ENCODE measurements around the gene SOSTDC1.

The SOSTDC1 gene

GRCh38 chr7:16428182-16428581 is 37.4 kb downstream of the SOSTDC1 start:
- no peak overlapping the region for H2AFZ ChIP-seq (ENCODE audit: low read length)
- H3F3A ChIP-seq (ENCODE audit: insufficient read depth, low read length) = no peaks in the 10 kb centered on the region
- no peak overlapping the region for H3K9ac ChIP-seq (ENCODE audit: low read length)
- H3K9me2 ChIP-seq (replicated peaks; ENCODE audit: insufficient read depth, low read length) = no peaks in the 10 kb centered on the region
- H3K4me3 ChIP-seq (ENCODE audit: low read length) = no peak overlapping the region
- H3K27me3 ChIP-seq (replicated peaks; ENCODE audit: insufficient read depth, low read length) = no peaks in the 10 kb centered on the region
- H3K9me3 ChIP-seq (replicated peaks; ENCODE audit: insufficient read depth, low read length) = no peaks in the 10 kb centered on the region
- H3K36me3 ChIP-seq (replicated peaks; ENCODE audit: insufficient read depth, low read length) = no peaks in the 10 kb centered on the region
- no peaks in the 10 kb centered on the region for H3K79me2 ChIP-seq (ENCODE audit: low read length)
- H4K20me1 ChIP-seq (ENCODE audit: insufficient read depth, low read length) = no peaks in the 10 kb centered on the region
- H3K4me2 ChIP-seq (ENCODE audit: low read depth, low read length) = no peak overlapping the region
- no peaks in the 10 kb centered on the region for H3K4me1 ChIP-seq (ENCODE audit: low read length)
- DNase-seq = no peak
- no peak overlapping the region for H3K27ac ChIP-seq (ENCODE audit: low read length)
- no peak for TF ChIP-seq EZH2 (optimal IDR thresholded peaks at IDR 0.05; ENCODE audit: low read depth, low read length)
- no peak for TF ChIP-seq CTCF (IDR thresholded peaks at IDR 0.05; ENCODE audit: low read length)
- TF ChIP-seq EZH2phosphoT487 (IDR thresholded peaks at IDR 0.05; ENCODE audit: low read length) = no peak

- no peak overlapping the region for H3K27ac ChIP-seq (ENCODE audit: low read length)
- no peaks in the 10 kb centered on the region for H3K9me3 ChIP-seq (replicated peaks; ENCODE audit: insufficient read depth, low read length)
- TF ChIP-seq EZH2 (optimal IDR thresholded peaks at IDR 0.05; ENCODE audit: low read depth, low read length) = no peak
- TF ChIP-seq CTCF (IDR thresholded peaks at IDR 0.05; ENCODE audit: low read length) = no peak
- TF ChIP-seq EZH2phosphoT487 (IDR thresholded peaks at IDR 0.05; ENCODE audit: low read length) = no peak
- H3K79me2 ChIP-seq (ENCODE audit: low read length) = no peaks in the 10 kb centered on the region
- no peaks in the 10 kb centered on the region for H4K20me1 ChIP-seq (ENCODE audit: insufficient read depth, low read length)
- H3F3A ChIP-seq (ENCODE audit: insufficient read depth, low read length) = peaks cover 4% of the 10 kb centered on the region; the same call in 1 of the 2 replicates
- H3K9me2 ChIP-seq (replicated peaks; ENCODE audit: insufficient read depth, low read length) = no peaks in the 10 kb centered on the region
- no peak overlapping the region for H3K9ac ChIP-seq (ENCODE audit: low read length)
- H3K4me2 ChIP-seq (ENCODE audit: low read depth, low read length) = no peak overlapping the region
- H2AFZ ChIP-seq (ENCODE audit: low read length) = no peak overlapping the region
- H3K4me3 ChIP-seq (ENCODE audit: low read length) = no peak overlapping the region
- DNase-seq = no peak
- no peaks in the 10 kb centered on the region for H3K27me3 ChIP-seq (replicated peaks; ENCODE audit: insufficient read depth, low read length)
- no peaks in the 10 kb centered on the region for H3K36me3 ChIP-seq (replicated peaks; ENCODE audit: insufficient read depth, low read length)
- H3K4me1 ChIP-seq (ENCODE audit: low read length) = peaks cover 2% of the 10 kb centered on the region; the same call in 1 of the 2 replicates
Observed at GRCh38 chr7:16423761-16424160, 41.8 kb downstream of the SOSTDC1 start.

- H3K9ac ChIP-seq (ENCODE audit: low read length) = no peak overlapping the region
- peaks cover 4% of the 10 kb centered on the region; the same call in 1 of the 2 replicates for H3F3A ChIP-seq (ENCODE audit: insufficient read depth, low read length)
- no peak overlapping the region for H3K4me3 ChIP-seq (ENCODE audit: low read length)
- no peaks in the 10 kb centered on the region for H3K9me3 ChIP-seq (replicated peaks; ENCODE audit: insufficient read depth, low read length)
- H4K20me1 ChIP-seq (ENCODE audit: insufficient read depth, low read length) = no peaks in the 10 kb centered on the region
- peaks cover 2% of the 10 kb centered on the region; the same call in 1 of the 2 replicates for H3K4me1 ChIP-seq (ENCODE audit: low read length)
- H2AFZ ChIP-seq (ENCODE audit: low read length) = no peak overlapping the region
- H3K9me2 ChIP-seq (replicated peaks; ENCODE audit: insufficient read depth, low read length) = no peaks in the 10 kb centered on the region
- TF ChIP-seq EZH2phosphoT487 (IDR thresholded peaks at IDR 0.05; ENCODE audit: low read length) (no peak), CTCF (IDR thresholded peaks at IDR 0.05; ENCODE audit: low read length) (no peak), EZH2 (optimal IDR thresholded peaks at IDR 0.05; ENCODE audit: low read depth, low read length) (no peak)
- no peak overlapping the region for H3K27ac ChIP-seq (ENCODE audit: low read length)
- no peak for DNase-seq
- H3K4me2 ChIP-seq (ENCODE audit: low read depth, low read length) = no peak overlapping the region
- H3K79me2 ChIP-seq (ENCODE audit: low read length) = no peaks in the 10 kb centered on the region
- H3K27me3 ChIP-seq (replicated peaks; ENCODE audit: insufficient read depth, low read length) = no peaks in the 10 kb centered on the region
- no peaks in the 10 kb centered on the region for H3K36me3 ChIP-seq (replicated peaks; ENCODE audit: insufficient read depth, low read length)
Observed at GRCh38 chr7:16422917-16423316, 42.6 kb downstream of the SOSTDC1 start.
